Muscle layer of duodenum (tissue), 2 donors: ENCODE results near the gene PCDH15.

Experiments used
- H3K27ac ChIP-seq: one replicate; pipeline ENCODE4 v1.7.0; 2013; ENCODE audit warnings: mild to moderate bottlenecking, low read length
- H3K27me3 ChIP-seq: one replicate; pipeline ENCODE4 v1.7.0; 2013; ENCODE audit warnings: low read depth, mild to moderate bottlenecking, control low read depth, low read length
- H3K36me3 ChIP-seq, 2 donors: one replicate each; pipeline ENCODE4 v1.7.0; 2013; ENCODE audit warnings: low read length in 2 of 2, control low read depth in 1 of 2, mild to moderate bottlenecking in 1 of 2; ENCODE audit not compliant: insufficient read depth in 2 of 2, control insufficient read depth in 1 of 2
- H3K4me1 ChIP-seq, 2 donors: one replicate each; pipeline ENCODE4 v1.7.0; 2013; ENCODE audit warnings: low read length in 2 of 2, mild to moderate bottlenecking in 2 of 2, control low read depth in 1 of 2, moderate library complexity in 1 of 2; ENCODE audit not compliant: insufficient read depth in 2 of 2, control insufficient read depth in 1 of 2
- H3K4me3 ChIP-seq, 2 donors: one replicate each; pipeline ENCODE4 v1.7.0; 2013; ENCODE audit warnings: low read length in 2 of 2, low read depth in 1 of 2, mild to moderate bottlenecking in 1 of 2
- H3K9me3 ChIP-seq, 2 donors: one replicate each; pipeline ENCODE4 v1.7.0; 2013; ENCODE audit warnings: low read length in 2 of 2, control low read depth in 1 of 2, mild to moderate bottlenecking in 1 of 2; ENCODE audit not compliant: control insufficient read depth in 1 of 2
- donor health status: healthy.

Gene PCDH15

GRCh38 chr10:54259104-54259503 is 541.9 kb downstream of the PCDH15 start:
- no peaks in the 10 kb centered on the region for H3K4me1 ChIP-seq
- H3K36me3 ChIP-seq = no peaks in the 10 kb centered on the region
- H3K9me3 ChIP-seq = no peaks in the 10 kb centered on the region
- H3K27ac ChIP-seq = no peak overlapping the region
- H3K4me3 ChIP-seq = no peak overlapping the region
- no peaks in the 10 kb centered on the region for H3K27me3 ChIP-seq

GRCh38 chr10:54234832-54235231 is 566.2 kb downstream of the PCDH15 start:
- H3K27me3 ChIP-seq = no peaks in the 10 kb centered on the region
- H3K4me3 ChIP-seq = no peak overlapping the region
- H3K27ac ChIP-seq = no peak overlapping the region
- no peaks in the 10 kb centered on the region for H3K4me1 ChIP-seq
- H3K9me3 ChIP-seq = peaks cover 0 to 12% of the 10 kb centered on the region in 2 donors
- no peaks in the 10 kb centered on the region for H3K36me3 ChIP-seq

DNA sequence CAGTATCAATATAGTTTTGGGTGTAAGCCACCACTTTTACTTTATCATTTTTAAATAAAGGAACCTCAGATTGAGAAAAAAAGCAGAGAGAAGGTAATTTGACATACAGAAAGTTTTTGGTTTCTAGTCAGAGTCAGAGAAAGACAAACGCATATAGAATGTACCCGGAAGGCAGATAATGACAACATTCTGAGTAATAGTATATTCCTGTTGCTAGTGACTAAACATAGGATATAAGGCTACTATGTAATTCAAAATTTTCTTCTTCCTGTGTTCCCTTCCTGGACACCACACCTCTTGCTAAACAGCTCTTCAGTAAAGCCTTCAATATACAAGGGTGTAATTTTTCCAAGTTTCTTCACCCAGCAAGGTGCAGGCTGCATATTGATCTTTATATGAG is 597.6 kb downstream of the PCDH15 start:
- Histone ChIP-seq H3K4me3 (no peak overlapping the region), H3K9me3 (no peaks in the 10 kb centered on the region)

DNA sequence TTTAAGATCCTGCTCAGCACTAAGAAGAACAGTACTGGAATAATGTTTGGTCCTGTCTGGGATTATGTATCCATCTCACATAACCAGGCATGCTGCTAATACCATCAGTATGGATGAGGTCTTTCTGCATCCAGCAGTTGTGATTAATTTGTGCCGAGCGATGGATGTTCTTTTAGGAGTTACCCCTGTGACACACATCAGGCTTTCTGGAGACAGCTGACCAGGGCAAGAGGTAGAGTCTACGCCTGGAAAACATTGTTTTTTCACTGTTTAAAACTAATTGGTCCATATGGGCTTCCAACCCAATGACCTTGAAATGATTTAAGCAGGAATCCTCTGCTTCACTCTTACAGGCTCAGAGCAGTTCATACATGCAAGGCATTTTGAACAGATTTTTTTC is 603.0 kb downstream of the PCDH15 start:
- no peak overlapping the region for H3K4me3 ChIP-seq
- H3K4me1 ChIP-seq = no peaks in the 10 kb centered on the region
- H3K27ac ChIP-seq = no peak overlapping the region
- H3K27me3 ChIP-seq = no peaks in the 10 kb centered on the region
- H3K9me3 ChIP-seq = no peaks in the 10 kb centered on the region
- H3K36me3 ChIP-seq = no peaks in the 10 kb centered on the region

More for the DNA sequence above, 597.6 kb downstream of the PCDH15 start:
- Histone ChIP-seq H3K27ac (no peak overlapping the region), H3K4me1 (no peaks in the 10 kb centered on the region), H3K36me3 (no peaks in the 10 kb centered on the region), H3K27me3 (no peaks in the 10 kb centered on the region)

- no peaks in the 10 kb centered on the region for H3K27me3 ChIP-seq
- no peak overlapping the region for H3K4me3 ChIP-seq
- no peaks in the 10 kb centered on the region for H3K9me3 ChIP-seq
- no peaks in the 10 kb centered on the region for H3K4me1 ChIP-seq
- no peaks in the 10 kb centered on the region for H3K36me3 ChIP-seq
- H3K27ac ChIP-seq = no peak overlapping the region
Observed at GRCh38 chr10:54194806-54195205, 606.2 kb downstream of the PCDH15 start.

- Histone ChIP-seq H3K27ac (no peak overlapping the region), H3K9me3 (no peaks in the 10 kb centered on the region), H3K4me3 (no peak overlapping the region), H3K36me3 (no peaks in the 10 kb centered on the region), H3K4me1 (no peaks in the 10 kb centered on the region), H3K27me3 (no peaks in the 10 kb centered on the region)
Observed at GRCh38 chr10:54159924-54160323, 641.1 kb downstream of the PCDH15 start.

DNA sequence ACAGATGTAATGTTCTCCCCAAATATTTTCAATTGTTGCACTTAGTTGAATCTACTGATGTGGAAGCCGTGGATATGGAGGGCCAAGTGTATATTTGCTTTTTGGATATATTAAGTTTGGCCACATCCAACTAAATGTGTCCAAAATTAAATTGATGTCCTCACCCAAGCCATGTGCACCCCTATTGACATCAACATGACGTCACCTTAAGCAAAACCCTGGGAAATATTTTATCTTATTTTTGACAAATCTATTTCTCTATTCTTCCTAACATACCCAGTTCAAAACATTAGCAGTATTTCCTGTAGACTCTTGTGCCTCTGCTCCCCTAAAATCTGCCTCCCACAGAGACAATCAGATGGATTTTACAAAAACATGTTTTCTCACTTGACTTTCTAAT is 652.5 kb downstream of the PCDH15 start:
- Histone ChIP-seq H3K4me1 (no peaks in the 10 kb centered on the region), H3K27ac (no peak overlapping the region), H3K27me3 (no peaks in the 10 kb centered on the region), H3K4me3 (no peak overlapping the region), H3K36me3 (no peaks in the 10 kb centered on the region), H3K9me3 (no peaks in the 10 kb centered on the region)

- H3K27ac ChIP-seq = no peak overlapping the region
- H3K4me3 ChIP-seq = no peak overlapping the region
- H3K4me1 ChIP-seq = no peaks in the 10 kb centered on the region
- no peaks in the 10 kb centered on the region for H3K27me3 ChIP-seq
- H3K9me3 ChIP-seq = no peaks in the 10 kb centered on the region
- H3K36me3 ChIP-seq = no peaks in the 10 kb centered on the region
Observed at GRCh38 chr10:54139819-54140428, 661.1 kb downstream of the PCDH15 start.

DNA sequence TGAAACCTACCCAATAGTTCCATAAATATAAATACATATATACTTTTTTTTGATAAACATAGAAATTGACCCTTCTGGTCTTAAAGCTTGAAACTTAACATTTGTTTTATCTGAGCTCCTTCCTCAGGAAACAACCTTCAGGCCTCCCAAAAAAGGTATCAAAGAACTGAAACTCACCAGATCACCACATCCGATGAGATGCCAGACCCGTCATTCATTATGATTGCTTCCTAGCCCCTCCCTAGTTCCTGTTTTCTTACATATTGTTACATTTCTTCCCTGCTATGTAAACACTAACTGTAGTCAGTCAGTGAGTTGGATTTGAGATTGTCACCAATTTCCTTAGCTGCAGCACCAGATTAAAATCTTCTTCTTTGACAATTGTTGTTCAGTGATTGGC is 663.6 kb downstream of the PCDH15 start:
- no peaks in the 10 kb centered on the region for H3K36me3 ChIP-seq
- no peaks in the 10 kb centered on the region for H3K9me3 ChIP-seq
- H3K27ac ChIP-seq = no peak overlapping the region
- no peaks in the 10 kb centered on the region for H3K4me1 ChIP-seq
- no peak overlapping the region for H3K4me3 ChIP-seq
- H3K27me3 ChIP-seq = no peaks in the 10 kb centered on the region

- Histone ChIP-seq H3K9me3 (no peaks in the 10 kb centered on the region), H3K27ac (no peak overlapping the region), H3K36me3 (no peaks in the 10 kb centered on the region), H3K4me1 (no peaks in the 10 kb centered on the region), H3K4me3 (no peak overlapping the region), H3K27me3 (no peaks in the 10 kb centered on the region)
Observed at GRCh38 chr10:54133203-54133602, 667.8 kb downstream of the PCDH15 start.

DNA sequence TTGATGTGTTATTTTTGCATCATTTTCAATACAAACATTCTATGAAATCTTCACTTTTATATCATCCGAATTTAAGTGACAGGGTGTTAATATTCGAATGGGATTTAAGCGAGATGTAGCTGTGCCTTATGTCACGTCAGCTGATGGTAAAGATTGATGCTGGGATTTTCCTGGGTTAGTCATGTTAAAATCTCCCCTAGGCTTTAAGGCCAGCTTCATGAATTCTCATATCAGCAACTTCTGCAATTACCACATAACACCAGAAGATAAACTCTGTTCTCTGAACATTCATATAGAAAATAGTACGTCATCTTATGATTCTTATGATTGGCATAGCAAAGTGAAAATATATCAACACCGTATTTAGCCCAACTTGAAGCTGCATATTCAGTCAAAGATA is 669.2 kb downstream of the PCDH15 start:
- H3K36me3 ChIP-seq = no peaks in the 10 kb centered on the region

GRCh38 chr10:54130394-54130793 is 670.6 kb downstream of the PCDH15 start:
- Histone ChIP-seq H3K27ac (no peak overlapping the region), H3K4me3 (no peak overlapping the region), H3K9me3 (no peaks in the 10 kb centered on the region), H3K27me3 (no peaks in the 10 kb centered on the region), H3K36me3 (no peaks in the 10 kb centered on the region), H3K4me1 (no peaks in the 10 kb centered on the region)

More for the DNA sequence above, 669.2 kb downstream of the PCDH15 start:
- H3K4me3 ChIP-seq = no peak overlapping the region
- H3K27me3 ChIP-seq = no peaks in the 10 kb centered on the region
- no peaks in the 10 kb centered on the region for H3K9me3 ChIP-seq
- no peak overlapping the region for H3K27ac ChIP-seq
- no peaks in the 10 kb centered on the region for H3K4me1 ChIP-seq
